ENCODE data around the gene RAB7B. TPM values are rescaled to one million over a fixed set of nuclear protein-coding genes. Genes with fewer than 3 reads are reported as not detected.

Gene RAB7B
- polyA plus RNA-seq, 2 of the 4 experiments (the other 2 are of a cell fraction): 0.08 to 0.30 TPM

- 76% methylated on average over 7 of the region's 7 CpGs for WGBS (ENCODE audit: missing lambda C conversion rate)
- Histone ChIP-seq H3K4me3 (no peak overlapping the region), H3K27ac (no peak overlapping the region), H3K4me1 (no peaks in the 10 kb centered on the region), H3K4me2 (no peak overlapping the region), H3K9me3 (peaks cover 3% of the 10 kb centered on the region; the same call in 1 of the 3 replicates)
- TF ChIP-seq TP53 (CRISPR knock-in tag; IDR thresholded peaks at IDR 0.05) (no peak), HOXB13 (CRISPR knock-in tag; IDR thresholded peaks at IDR 0.05; ENCODE audit: low read depth) (no peak)
- ATAC-seq: no peak
- CTCF ChIA-PET: interaction anchor here (0.6 to 3.7 kb wide), 6 partner anchors 9 to 101 kb away, joined by 3 to 26 read pairs (median 5); no protein-coding TSS in a partner anchor
- no peak for DNase-seq (ENCODE audit: low read depth in 1 of 2, low spot score in 1 of 2)
- no peak for FAIRE-seq
- POLR2A ChIA-PET: no interaction called here
Observed at GRCh38 chr1:206022766-206023165, 19.6 kb upstream of the RAB7B start.

- ATAC-seq (no peak), FAIRE-seq (no peak), DNase-seq (ENCODE audit: low read depth in 1 of 2, low spot score in 1 of 2) (no peak)
- TF ChIP-seq EP300 (IDR thresholded peaks at IDR 0.05) (no peak), MAFK (IDR thresholded peaks at IDR 0.05; ENCODE audit: partially characterized antibody) (no peak), SREBF2 (IDR thresholded peaks at IDR 0.05) (no peak), EHMT2 (IDR thresholded peaks at IDR 0.05; ENCODE audit: low read depth) (no peak), TFCP2L1 (CRISPR knock-in tag; IDR thresholded peaks at IDR 0.05) (no peak), CHD2 (IDR thresholded peaks at IDR 0.05; ENCODE audit: low read length, partially characterized antibody) (no peak), HES2 (IDR thresholded peaks at IDR 0.05) (no peak), FOSL2 (IDR thresholded peaks at IDR 0.05) (no peak), FOSL2 (CRISPR knock-in tag; IDR thresholded peaks at IDR 0.05) (no peak), SMC3 (IDR thresholded peaks at IDR 0.05) (no peak), FOSB (CRISPR knock-in tag; IDR thresholded peaks at IDR 0.05) (no peak), KDM5A (IDR thresholded peaks at IDR 0.05) (no peak), BHLHE40 (IDR thresholded peaks at IDR 0.05; ENCODE audit: low read depth, low read length) (no peak), POLR2AphosphoS2 (conservative IDR thresholded peaks at IDR 0.05; ENCODE audit: low read length) (no peak), ZNF302 (CRISPR knock-in tag; IDR thresholded peaks at IDR 0.05) (no peak), CHD4 (IDR thresholded peaks at IDR 0.05; ENCODE audit: borderline replicate concordance) (no peak), E2F6 (IDR thresholded peaks at IDR 0.05; ENCODE audit: borderline replicate concordance, low read depth) (no peak)
- Histone ChIP-seq H3K4me1 (no peaks in the 10 kb centered on the region), H3K9me3 (peaks cover 3% of the 10 kb centered on the region; the same call in 1 of the 3 replicates), H3K4me2 (no peak overlapping the region), H3K4me3 (no peak overlapping the region), H3K27ac (no peak overlapping the region)
- POLR2A ChIA-PET: no interaction called here
- CTCF ChIA-PET: interaction anchor here (1.6 to 3.7 kb wide), 3 partner anchors 10 to 84 kb away, joined by 4 to 26 read pairs (median 5); no protein-coding TSS in a partner anchor
- WGBS (ENCODE audit: missing lambda C conversion rate): 55% methylated on average over 4 of the region's 4 CpGs
Observed at GRCh38 chr1:206021626-206022365, 18.6 kb upstream of the RAB7B start.

GRCh38 chr1:206021008-206021625 lies 17.9 kb upstream of the RAB7B start:
- no peak overlapping the region for H3K4me2 ChIP-seq
- H3K4me1 ChIP-seq: no peaks in the 10 kb centered on the region
- no peak for FAIRE-seq
- TF ChIP-seq FOSL2 (IDR thresholded peaks at IDR 0.05): no peak
- TF ChIP-seq FOSL2 (CRISPR knock-in tag; IDR thresholded peaks at IDR 0.05): no peak
- no peak for TF ChIP-seq HEYL (CRISPR knock-in tag; IDR thresholded peaks at IDR 0.05)
- no peak for TF ChIP-seq RCOR1 (IDR thresholded peaks at IDR 0.05; ENCODE audit: low read depth, low read length)
- no peak for TF ChIP-seq JUNB (IDR thresholded peaks at IDR 0.05)
- no peak for TF ChIP-seq JUN (IDR thresholded peaks at IDR 0.05)
- no peak for TF ChIP-seq PHF8 (IDR thresholded peaks at IDR 0.05; ENCODE audit: borderline replicate concordance, low read depth)
- no peak for TF ChIP-seq MAFK (IDR thresholded peaks at IDR 0.05; ENCODE audit: partially characterized antibody)
- no peak for TF ChIP-seq HDAC2 (IDR thresholded peaks at IDR 0.05)
- H3K4me3 ChIP-seq: no peak overlapping the region
- DNase-seq (ENCODE audit: low read depth in 1 of 2, low spot score in 1 of 2): no peak
- POLR2A ChIA-PET: no interaction called here
- ATAC-seq: no peak
- H3K9me3 ChIP-seq: no peaks in the 10 kb centered on the region
- 65% methylated on average over 9 of the region's 9 CpGs for WGBS (ENCODE audit: missing lambda C conversion rate)
- CTCF ChIA-PET: interaction anchor here (1.3 to 3.7 kb wide), 4 partner anchors 10 to 85 kb away, joined by 3 to 26 read pairs (median 4); no protein-coding TSS in a partner anchor
- H3K27ac ChIP-seq: no peak overlapping the region
